Activated CD4-positive, alpha-beta T cell treated with anti-CD3 and anti-CD28 coated beads, Interleukin-10, Interleukin-2, amounts not matched to agents 100 ng/mL and 50 ng/mL, durations not matched to agents 16 hours and 8 hours (primary cell): ENCODE results near the gene CATSPER3.
A peak's percentile ranks its signal among the peaks of the same experiment; 100 is the strongest.

ENCODE experiments used
- DNase-seq: peaks from one replicate; pipeline ENCODE4 v3.0.0-alpha.2; 2020

CATSPER3 gene

DNA sequence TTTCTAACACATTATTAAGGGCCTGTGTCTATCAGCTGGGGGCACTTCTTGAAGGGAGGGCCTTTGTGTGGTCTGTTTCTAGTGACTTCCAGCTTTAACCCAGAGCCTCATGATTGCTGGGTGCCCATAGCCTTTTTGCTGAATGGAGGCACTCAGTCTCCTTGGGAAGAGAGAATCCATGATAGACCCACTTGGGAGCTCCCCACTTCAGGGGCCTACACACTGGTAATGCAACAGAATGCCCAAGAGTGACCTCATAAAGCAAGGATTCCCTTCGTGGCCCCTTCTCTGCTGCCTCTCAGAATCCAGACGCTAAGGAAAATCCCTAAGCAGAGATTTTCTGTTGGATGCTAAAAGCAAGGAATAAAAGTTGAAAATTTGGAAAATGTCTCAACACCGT is at the start of gene CATSPER3:
TSS of gene CATSPER3 (plus strand) at position 301 of the 400 bp plus-strand sequence. CDS start at position 386, 85 bp downstream.
- no peak for DNase-seq

- DNase-seq, result no peak
Measured at GRCh38 chr5:134918861-134919260, 48.8 kb upstream of the CATSPER3 start.

GRCh38 chr5:134920848-134921575 is 46.7 kb upstream of the CATSPER3 start:
- no peak for DNase-seq

GRCh38 chr5:134932508-134932907 is 35.2 kb upstream of the CATSPER3 start:
- DNase-seq, result no peak

DNA sequence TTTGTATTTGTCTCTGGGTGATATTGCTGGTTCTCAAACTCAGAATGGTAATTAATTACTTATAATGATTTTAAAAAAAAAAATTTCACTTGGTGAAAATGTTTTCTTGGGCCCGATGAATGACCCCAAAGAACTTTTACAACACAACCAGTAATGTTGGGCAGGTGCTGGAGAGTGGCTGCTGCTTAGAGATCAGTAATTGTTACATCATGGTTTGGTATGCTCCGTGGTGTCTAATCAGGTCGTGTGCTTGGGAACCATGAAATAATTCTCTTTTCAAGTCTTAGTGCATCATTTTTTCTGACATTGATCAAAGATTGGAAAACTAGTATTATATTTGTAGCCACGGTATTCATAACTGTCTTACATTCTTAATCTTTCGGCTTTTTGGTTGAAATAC is 33.5 kb upstream of the CATSPER3 start:
- no peak for DNase-seq

DNA sequence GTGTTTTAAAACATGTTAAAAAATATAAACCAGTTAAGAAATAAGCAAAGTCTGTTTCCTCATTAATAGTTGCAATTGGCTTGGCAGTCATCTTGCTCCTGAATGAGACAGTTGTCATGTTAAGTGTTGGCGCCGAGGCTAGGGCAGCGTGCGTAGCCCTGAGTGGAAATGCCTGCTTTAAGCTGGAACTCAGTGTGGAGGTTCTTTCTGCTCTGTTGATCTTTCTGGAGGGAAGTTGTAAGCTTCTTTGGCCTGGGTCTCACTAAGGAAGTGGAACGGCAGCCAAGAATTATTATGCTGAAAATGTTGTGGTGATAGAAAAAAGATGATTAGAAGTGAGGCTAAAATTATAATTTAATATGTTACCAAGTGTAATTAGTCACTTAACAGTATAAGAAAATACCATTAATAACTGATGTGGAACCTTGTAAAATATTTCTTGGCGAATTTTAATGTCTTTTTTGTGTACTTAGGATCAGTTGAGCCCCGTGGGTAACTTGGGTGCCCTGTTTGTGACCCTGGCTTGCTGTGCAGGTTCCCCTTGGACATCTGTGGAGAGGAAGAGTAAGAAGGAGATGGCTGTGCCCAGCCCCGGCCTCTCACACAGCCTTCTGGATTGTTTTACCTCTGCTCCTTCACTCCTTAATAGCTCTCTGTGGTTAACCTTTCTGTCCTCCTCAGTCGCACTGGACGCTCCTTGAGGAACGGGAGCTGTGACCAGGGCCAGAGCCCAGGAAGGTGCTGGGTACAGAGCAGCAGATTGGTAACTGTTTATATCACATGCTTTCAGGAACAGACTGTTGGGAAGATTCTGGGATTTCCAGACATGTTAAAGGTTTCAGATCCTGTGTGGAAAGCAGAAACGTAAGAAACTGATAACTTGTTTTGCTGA is 31.8 kb upstream of the CATSPER3 start:
- no peak for DNase-seq

DNA sequence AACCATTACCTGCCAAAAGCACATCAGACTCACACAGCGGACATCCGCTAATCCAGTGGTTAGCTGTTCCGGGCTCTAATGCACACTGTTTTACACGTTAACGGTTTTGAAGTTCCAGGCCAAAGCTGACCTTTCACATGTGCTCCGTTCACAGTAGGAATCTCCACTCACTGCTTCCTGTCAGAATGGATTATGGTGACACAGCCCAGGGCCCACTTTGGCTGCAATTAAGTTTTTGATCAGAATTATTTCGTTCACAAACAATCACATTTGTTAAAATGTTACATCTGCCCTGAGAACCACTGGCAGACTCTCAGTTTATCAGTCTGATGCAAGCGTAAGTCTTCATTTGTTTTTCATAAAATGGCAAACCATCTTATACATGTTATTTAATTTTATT is 30.2 kb upstream of the CATSPER3 start:
- DNase-seq, result no peak

- no peak for DNase-seq
Measured at GRCh38 chr5:134938030-134938429, 29.7 kb upstream of the CATSPER3 start.

DNA sequence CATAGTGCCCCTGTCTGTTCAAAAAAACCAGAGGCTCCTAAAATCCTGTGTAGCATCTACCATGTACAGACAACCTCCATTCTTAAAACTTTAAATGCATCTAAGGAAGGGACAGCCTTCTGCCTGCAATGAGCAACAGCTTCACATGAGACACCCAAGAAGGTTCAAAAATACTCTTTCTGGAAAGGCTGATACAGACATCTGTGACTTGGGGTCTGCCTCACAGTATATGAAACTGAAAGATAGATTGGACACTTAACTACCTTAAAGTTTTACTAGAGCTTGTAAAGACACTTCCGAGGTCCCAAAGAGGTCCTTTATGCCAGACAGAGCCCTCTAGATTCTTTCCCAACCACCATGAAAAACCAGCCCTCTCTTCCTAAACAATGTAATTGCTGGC is 28.2 kb upstream of the CATSPER3 start:
- DNase-seq, result no peak

DNA sequence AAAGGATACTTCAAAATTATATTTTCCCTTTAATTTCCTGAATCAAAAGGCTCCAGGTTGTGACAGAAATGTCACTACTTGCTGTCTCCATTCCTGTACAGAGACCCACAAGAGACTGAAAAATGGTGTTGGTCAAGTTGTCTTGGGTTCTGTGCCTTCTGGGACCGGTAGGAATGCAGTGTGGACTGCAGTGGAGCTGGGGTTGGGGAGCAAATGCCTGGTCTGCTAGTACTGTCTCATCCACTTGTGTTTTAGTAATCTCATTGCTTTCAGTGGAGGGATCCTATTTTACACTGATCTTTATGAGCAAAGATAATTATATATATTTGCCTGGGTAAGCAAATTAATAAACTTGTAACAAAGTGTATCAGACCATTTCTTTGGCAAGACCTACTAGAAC is 24.2 kb upstream of the CATSPER3 start:
- DNase-seq, result no peak

- no peak for DNase-seq
Measured at GRCh38 chr5:134944630-134945029, 23.1 kb upstream of the CATSPER3 start.

- no peak for DNase-seq
Measured at GRCh38 chr5:134945041-134945440, 22.7 kb upstream of the CATSPER3 start.

DNA sequence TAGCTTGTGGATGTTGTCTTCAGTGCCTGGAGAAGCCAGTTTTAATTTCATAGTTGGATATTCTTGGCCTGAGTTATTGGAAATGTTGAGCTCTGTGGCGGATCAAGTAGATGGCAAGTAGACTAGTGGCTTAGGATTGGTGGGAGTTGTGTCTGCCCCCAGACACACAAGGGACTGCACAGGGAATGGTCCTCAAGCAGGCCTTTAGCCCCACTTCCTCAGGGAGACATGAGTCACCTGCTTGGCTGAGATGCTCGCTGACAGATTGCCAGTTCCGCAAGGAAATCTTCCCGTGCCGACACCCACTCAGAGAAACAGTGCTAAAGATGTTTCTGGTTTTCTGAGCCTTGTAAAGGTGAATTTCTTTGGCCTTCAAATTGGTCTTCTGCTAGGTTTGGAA is 18.8 kb upstream of the CATSPER3 start:
- DNase-seq, result no peak

DNA sequence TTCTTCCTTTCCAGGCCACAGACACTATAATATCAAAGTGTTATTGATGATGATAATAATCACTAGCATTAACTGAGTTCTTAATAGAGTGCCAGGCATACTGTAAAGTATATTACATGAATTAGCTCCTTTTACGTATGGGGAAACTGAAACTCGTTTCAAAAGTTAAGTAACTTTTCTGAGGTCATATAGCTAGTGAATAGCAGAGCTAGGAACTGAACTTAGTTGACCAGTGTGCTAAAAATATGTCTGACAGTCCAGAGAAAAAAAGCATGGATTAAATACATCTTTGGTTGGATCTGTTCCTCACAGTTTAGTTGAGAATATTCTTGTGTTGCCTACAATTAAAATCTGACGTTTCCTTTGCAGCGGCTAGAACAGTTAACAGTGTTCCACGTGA is 18.4 kb upstream of the CATSPER3 start:
- no peak for DNase-seq

DNA sequence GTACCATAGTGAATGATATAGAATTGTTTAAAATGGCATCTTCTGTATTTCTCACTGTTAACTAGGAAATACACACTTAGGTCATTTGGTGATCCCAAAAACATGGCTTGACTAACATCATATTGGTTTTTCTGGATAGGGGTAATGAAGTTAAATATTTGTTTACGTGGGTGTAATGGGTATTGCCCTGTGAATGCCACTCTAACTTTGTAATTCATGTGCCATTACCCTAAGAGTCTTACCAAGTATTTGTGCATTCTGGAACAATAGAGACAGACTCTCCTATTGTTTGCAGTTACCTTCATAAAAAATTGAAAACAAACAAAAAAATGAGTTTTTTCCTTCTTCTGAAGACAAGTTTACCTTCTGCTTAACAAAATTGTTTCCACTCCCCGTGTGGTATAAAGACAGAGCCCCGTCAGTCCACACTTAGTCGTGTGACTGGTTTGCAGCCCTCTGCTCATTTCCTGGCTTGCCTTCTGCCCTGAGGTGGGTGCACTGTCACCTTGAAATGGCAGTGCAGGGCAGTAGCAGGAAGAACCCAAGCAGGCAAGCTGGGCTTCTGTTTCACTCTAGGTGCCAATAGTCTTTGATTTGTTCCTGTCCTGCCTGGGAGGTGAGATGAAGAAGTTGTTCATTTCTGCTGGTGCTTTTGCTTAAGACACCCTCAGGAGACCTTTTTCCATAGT is 9.6 kb upstream of the CATSPER3 start:
- DNase-seq, result no peak

DNA sequence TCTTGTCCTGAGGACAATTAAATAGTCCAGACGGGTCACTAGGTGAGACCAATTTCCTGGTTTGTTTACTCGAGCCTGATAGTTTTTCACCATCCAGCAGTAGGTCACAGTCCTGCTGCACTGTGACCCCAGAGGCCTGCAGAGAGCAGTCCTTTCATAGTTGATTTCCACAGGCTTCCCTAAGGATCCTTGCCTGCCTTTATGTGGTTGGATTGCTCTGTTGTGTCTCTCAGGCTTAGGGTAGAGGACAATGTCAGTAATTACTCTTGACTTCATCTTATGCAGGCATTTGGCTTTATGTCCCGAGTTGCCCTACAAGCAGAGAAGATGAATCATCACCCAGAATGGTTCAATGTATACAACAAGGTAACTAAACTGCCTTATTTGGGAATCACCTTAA is 9.0 kb upstream of the CATSPER3 start:
- DNase-seq, result no peak

GRCh38 chr5:134963098-134963497 is 4.6 kb upstream of the CATSPER3 start:
- DNase-seq, result no peak

- DNase-seq, result peak; percentile 37
Measured at GRCh38 chr5:134964359-134965270, 3.1 kb upstream of the CATSPER3 start.

DNA sequence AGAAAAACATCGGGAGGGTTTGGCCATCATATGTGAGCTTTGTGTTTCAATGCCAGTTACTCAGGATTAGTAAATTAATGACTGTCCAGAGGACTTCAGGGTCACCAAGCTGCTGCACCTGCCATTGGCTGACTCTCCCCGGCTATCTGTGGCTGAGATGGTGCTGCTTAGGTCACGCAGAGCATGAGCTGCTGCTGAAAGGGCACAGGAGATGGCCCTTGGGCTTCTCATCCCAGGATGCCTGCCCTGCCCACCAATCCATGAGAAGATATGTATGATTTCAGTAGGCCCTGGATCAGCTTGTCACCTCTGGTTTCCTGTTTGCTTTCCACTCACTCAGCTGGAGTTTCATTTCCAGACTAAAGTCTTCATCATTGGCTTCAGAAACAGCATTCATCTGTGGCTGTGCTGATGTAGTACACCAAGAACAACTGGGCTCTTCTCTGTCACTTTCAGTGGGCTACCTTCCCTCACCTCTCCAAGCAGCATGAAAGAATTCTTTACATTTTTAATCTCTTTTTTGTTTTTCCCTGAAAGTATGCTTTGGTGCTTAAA is 2.4 kb upstream of the CATSPER3 start:
- DNase-seq, result peak; percentile 13

DNA sequence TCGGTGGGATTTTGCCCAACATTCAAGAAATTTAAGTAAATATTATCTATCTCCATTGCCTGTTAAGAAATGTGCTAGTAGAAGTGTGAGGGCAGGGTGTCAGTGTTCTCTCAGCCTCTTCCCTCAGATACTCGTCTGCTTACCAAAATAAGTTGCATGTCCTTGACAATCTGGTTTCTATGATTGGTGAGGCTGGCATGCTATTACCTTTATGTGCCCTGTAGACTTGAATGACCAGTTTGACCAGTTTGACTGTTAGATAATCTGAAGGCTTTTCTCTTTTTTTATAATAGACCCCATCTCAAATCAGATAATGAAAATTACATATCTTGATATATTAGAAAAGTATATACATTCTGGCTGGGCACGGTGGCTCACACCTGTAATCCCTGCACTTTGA is 348 bp downstream of the CATSPER3 start:
- no peak for DNase-seq

DNA sequence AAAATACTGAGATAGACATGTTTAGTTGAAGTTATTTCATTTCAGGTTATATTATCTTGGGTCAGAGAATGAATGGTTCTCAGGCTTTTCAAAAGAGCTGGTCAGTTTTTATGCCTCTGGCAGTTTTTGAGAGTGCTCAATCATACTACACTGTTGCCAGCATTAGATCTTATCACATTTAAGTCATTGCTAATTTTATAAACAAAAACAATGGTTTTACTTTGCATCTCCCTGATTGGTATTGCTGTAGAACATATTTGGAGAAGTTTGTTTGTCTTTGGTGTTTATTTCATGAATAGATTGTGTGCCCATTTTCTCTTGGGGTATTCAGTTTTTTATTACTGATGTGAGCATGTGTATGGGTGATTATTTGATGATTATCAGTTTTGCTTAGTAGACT is 1.5 kb downstream of the CATSPER3 start:
- no peak for DNase-seq

DNA sequence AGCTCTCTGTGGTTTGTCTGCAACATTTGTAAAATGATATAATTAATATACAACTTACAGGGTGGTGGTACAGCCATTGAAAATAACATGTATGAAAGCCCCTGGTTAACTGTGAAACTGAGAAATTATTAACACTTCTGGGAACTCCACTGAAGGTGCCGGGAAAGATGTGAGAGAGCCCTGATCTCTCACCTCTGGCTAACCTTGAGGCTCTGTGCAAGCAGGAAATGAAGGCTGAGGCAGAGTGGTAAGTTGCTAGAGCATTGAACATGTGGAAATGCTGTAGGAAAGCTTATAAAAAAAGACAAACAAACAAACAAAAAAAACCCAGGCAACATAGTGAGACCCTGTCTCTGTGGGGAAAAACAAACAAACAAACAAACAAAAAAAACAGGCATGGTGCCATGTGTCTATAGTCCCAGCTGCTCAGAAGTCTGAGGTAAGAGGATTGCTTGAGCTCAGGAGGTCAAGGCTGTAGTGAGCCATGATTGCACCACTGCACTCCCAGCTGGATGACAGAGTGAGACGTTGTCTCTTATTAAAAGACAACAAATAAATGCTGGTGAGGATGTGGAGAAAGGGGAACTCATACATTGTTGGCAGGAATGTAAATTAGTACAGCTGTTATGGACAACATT is 7.5 kb downstream of the CATSPER3 start:
- DNase-seq, result no peak
